Uterus (tissue), 2 donors: ENCODE results near the gene TBR1.

Experiments used
- CTCF ChIP-seq, 4 experiments: fragments of 200-600 bp in 2 of 4; fragments of 450-650 bp in 2 of 4; sonication (generic) in 2 of 4; IDR thresholded peaks; one replicate each; pipeline ENCODE4 v1.5.1; 2016 to 2019; ENCODE audit warnings: antibody characterized with exemption in 4 of 4, mild to moderate bottlenecking in 2 of 4, moderate library complexity in 1 of 4
- POLR2A ChIP-seq, 2 donors: fragments of 450-650 bp; IDR thresholded peaks; one replicate each; pipeline ENCODE4 v1.6.1; 2016; ENCODE audit warnings: antibody characterized with exemption in 2 of 2, mild to moderate bottlenecking in 1 of 2, moderate library complexity in 1 of 2

GRCh38 chr2:161448431-161448830 lies 32.3 kb downstream of the TBR1 start:
- TF ChIP-seq CTCF (IDR thresholded peaks at IDR 0.05) = no peak
- no peak for TF ChIP-seq POLR2A (IDR thresholded peaks at IDR 0.05)
